Measurements from ENCODE around the gene CFAP43. TPM values are rescaled to one million over a fixed set of nuclear protein-coding genes. Genes with fewer than 3 reads are reported as not detected.

Gene CFAP43
- total and polyA plus RNA-seq, 7 donors = 0.04 to 0.44 (median 0.11) TPM; not detected in 4

- no peaks in the 10 kb centered on the region for H3K9me3 ChIP-seq
- no peak overlapping the region for H3K4me3 ChIP-seq
- TF ChIP-seq, protein P1, sequence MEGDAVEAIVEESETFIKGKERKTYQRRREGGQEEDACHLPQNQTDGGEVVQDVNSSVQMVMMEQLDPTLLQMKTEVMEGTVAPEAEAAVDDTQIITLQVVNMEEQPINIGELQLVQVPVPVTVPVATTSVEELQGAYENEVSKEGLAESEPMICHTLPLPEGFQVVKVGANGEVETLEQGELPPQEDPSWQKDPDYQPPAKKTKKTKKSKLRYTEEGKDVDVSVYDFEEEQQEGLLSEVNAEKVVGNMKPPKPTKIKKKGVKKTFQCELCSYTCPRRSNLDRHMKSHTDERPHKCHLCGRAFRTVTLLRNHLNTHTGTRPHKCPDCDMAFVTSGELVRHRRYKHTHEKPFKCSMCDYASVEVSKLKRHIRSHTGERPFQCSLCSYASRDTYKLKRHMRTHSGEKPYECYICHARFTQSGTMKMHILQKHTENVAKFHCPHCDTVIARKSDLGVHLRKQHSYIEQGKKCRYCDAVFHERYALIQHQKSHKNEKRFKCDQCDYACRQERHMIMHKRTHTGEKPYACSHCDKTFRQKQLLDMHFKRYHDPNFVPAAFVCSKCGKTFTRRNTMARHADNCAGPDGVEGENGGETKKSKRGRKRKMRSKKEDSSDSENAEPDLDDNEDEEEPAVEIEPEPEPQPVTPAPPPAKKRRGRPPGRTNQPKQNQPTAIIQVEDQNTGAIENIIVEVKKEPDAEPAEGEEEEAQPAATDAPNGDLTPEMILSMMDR (IDR thresholded peaks at IDR 0.05) = no peak
- ATAC-seq (no peak), DNase-seq (no peak)
- H3K27ac ChIP-seq = no peak overlapping the region
- 65 to 70% (median 66%) methylated on average over 4 of the region's 4 CpGs for WGBS, 3 donors
- intact Hi-C loops (cut with DNase I) = no loop called here
- no peaks in the 10 kb centered on the region for H3K36me3 ChIP-seq (ENCODE audit: insufficient read depth in 1 of 2, low read depth in 1 of 2)
- peaks cover 0 to 2% (median 0%) of the 10 kb centered on the region in 3 donors for H3K27me3 ChIP-seq (ENCODE audit: insufficient read depth in 3 of 3, low read length in 2 of 3)
- H3K4me1 ChIP-seq = no peaks in the 10 kb centered on the region
Measured at GRCh38 chr10:104144931-104145330, 87.2 kb downstream of the CFAP43 start.

DNA sequence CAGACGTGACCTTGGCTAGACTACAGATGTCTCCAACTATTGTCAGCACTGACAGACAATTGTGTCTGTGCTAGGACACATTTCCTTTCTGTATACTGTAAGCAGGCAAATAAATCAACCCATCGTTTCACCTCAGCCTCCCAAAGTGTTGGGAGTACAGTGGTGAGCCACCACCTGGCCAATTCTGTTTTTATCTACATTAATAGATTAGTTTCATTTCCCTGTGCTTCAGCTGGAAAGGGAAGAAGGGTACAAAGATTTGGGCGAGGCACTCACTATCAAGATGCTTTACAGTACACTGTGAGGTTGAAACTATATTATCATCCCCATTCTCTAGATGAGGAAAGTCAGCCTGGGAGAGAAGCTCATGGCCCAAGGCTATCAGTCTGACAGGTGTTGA is 88.3 kb downstream of the CFAP43 start:
- peaks cover 0 to 2% (median 0%) of the 10 kb centered on the region in 3 donors for H3K27me3 ChIP-seq (ENCODE audit: insufficient read depth in 3 of 3, low read length in 2 of 3)
- DNase-seq (no peak), ATAC-seq (no peak)
- WGBS, 3 donors = 73 to 76% (median 74%) methylated on average over 3 of the region's 3 CpGs
- H3K27ac ChIP-seq = no peak overlapping the region
- intact Hi-C loops (cut with DNase I) = no loop called here
- no peak overlapping the region for H3K4me3 ChIP-seq
- TF ChIP-seq, protein P1 (IDR thresholded peaks at IDR 0.05) = no peak
- H3K36me3 ChIP-seq (ENCODE audit: insufficient read depth in 1 of 2, low read depth in 1 of 2) = no peaks in the 10 kb centered on the region
- H3K4me1 ChIP-seq = no peaks in the 10 kb centered on the region
- no peaks in the 10 kb centered on the region for H3K9me3 ChIP-seq

GRCh38 chr10:104142081-104142480 is 90.1 kb downstream of the CFAP43 start:
- Histone ChIP-seq H3K27me3 (ENCODE audit: insufficient read depth in 3 of 3, low read length in 2 of 3) (no peaks in the 10 kb centered on the region), H3K36me3 (ENCODE audit: insufficient read depth in 1 of 2, low read depth in 1 of 2) (no peaks in the 10 kb centered on the region), H3K4me3 (no peak overlapping the region), H3K27ac (no peak overlapping the region), H3K4me1 (no peaks in the 10 kb centered on the region), H3K9me3 (no peaks in the 10 kb centered on the region)
- 21 to 33% (median 29%) methylated on average over 1 of the region's 1 CpG for WGBS, 3 donors
- TF ChIP-seq, protein P1 (IDR thresholded peaks at IDR 0.05) = no peak
- intact Hi-C loops (cut with DNase I) = no loop called here
- ATAC-seq (no peak), DNase-seq (no peak)

GRCh38 chr10:104139221-104139620 is 92.9 kb downstream of the CFAP43 start:
- no peak for DNase-seq
- H3K27me3 ChIP-seq (ENCODE audit: insufficient read depth in 3 of 3, low read length in 2 of 3) = no peaks in the 10 kb centered on the region
- TF ChIP-seq, protein P1 (IDR thresholded peaks at IDR 0.05) = no peak
- 62 to 70% (median 68%) methylated on average over 5 of the region's 5 CpGs for WGBS, 3 donors
- ATAC-seq = no peak
- no peaks in the 10 kb centered on the region for H3K9me3 ChIP-seq
- no peaks in the 10 kb centered on the region for H3K4me1 ChIP-seq
- intact Hi-C loops (cut with DNase I) = no loop called here
- no peak overlapping the region for H3K4me3 ChIP-seq
- no peak overlapping the region for H3K27ac ChIP-seq
- no peaks in the 10 kb centered on the region for H3K36me3 ChIP-seq (ENCODE audit: insufficient read depth in 1 of 2, low read depth in 1 of 2)

GRCh38 chr10:104138131-104138530 is 94.0 kb downstream of the CFAP43 start:
- Histone ChIP-seq H3K36me3 (ENCODE audit: insufficient read depth in 1 of 2, low read depth in 1 of 2) (no peaks in the 10 kb centered on the region), H3K4me1 (no peaks in the 10 kb centered on the region), H3K9me3 (no peaks in the 10 kb centered on the region), H3K27ac (no peak overlapping the region), H3K27me3 (ENCODE audit: insufficient read depth in 3 of 3, low read length in 2 of 3) (no peaks in the 10 kb centered on the region), H3K4me3 (no peak overlapping the region)
- ATAC-seq = no peak
- TF ChIP-seq, protein P1 (IDR thresholded peaks at IDR 0.05) = no peak
- 89 to 92% (median 91%) methylated on average over 6 of the region's 6 CpGs for WGBS, 3 donors
- intact Hi-C loops (cut with DNase I) = no loop called here
- DNase-seq = no peak

Data from psoas muscle (tissue), 8 donors.